CD4-positive, alpha-beta T cell (primary cell): ENCODE results near the gene HIPK4. TPM values are rescaled to one million over a fixed set of nuclear protein-coding genes. Genes with fewer than 3 reads are reported as not detected.

ENCODE experiments used
- ATAC-seq: fragments of 200-7000 bp; cut with Tn5 transposase; one replicate; pipeline ENCODE4 v1.10.0; 2022; ENCODE audit warnings: mild to moderate bottlenecking; ENCODE audit not compliant: poor library complexity
- CTCF ChIA-PET: fragments of 350-600 bp; sonication (Branson Sonifier 250); formaldehyde crosslinking; loops from one replicate; lab custom pipeline; 2021; ENCODE audit warnings: antibody characterized with exemption, inconsistent platforms; lab: Charles Lee
- POLR2A ChIA-PET: fragments of 350-600 bp; sonication (Branson Sonifier 250); formaldehyde crosslinking; loops from one replicate; lab custom pipeline; 2021; ENCODE audit warnings: antibody characterized with exemption, inconsistent platforms; lab: Charles Lee
- DNase-seq, 14 experiments: peaks; one replicate each; pipeline ENCODE4 v3.0.0-alpha.2; 2013 to 2020; ENCODE audit warnings: mixed read lengths in 2 of 14
- H3K27ac ChIP-seq, 2 donors: one replicate each; pipeline versions ENCODE4 v1.5.1 to v1.7.0; 2013; ENCODE audit warnings: low read length in 2 of 2, low read depth in 1 of 2, mild to moderate bottlenecking in 1 of 2
- H3K27me3 ChIP-seq, 2 experiments: 1 replicate in 1 of 2; 2 replicates in 1 of 2; pipeline versions ENCODE4 v1.6.1 to v1.7.0; 2013; ENCODE audit warnings: low read length in 2 of 2, control low read depth in 1 of 2, mild to moderate bottlenecking in 1 of 2, moderate library complexity in 1 of 2; ENCODE audit not compliant: insufficient read depth in 2 of 2, control insufficient read depth in 1 of 2
- H3K36me3 ChIP-seq: one replicate; pipeline ENCODE4 v1.6.1; 2013; ENCODE audit warnings: low read length, control low read depth; ENCODE audit not compliant: insufficient read depth
- H3K4me1 ChIP-seq: one replicate; pipeline ENCODE4 v1.6.1; 2013; ENCODE audit warnings: low read length, control low read depth; ENCODE audit not compliant: insufficient read depth
- H3K4me3 ChIP-seq: one replicate; pipeline ENCODE4 v1.5.1; 2013; ENCODE audit warnings: mild to moderate bottlenecking, low read length, moderate library complexity
- H3K9me3 ChIP-seq, 2 experiments: 1 replicate in 1 of 2; 2 replicates in 1 of 2; pipeline versions ENCODE4 v1.6.1 to v1.7.0; 2013; ENCODE audit warnings: low read length in 2 of 2, mild to moderate bottlenecking in 2 of 2, control low read depth in 1 of 2, moderate library complexity in 1 of 2; ENCODE audit not compliant: control insufficient read depth in 1 of 2, insufficient read depth in 1 of 2
- H3K27ac Mint-ChIP-seq: one replicate; pipeline ENCODE4 v1.8.0; 2020; ENCODE audit warnings: mixed read lengths
- H3K27me3 Mint-ChIP-seq: one replicate; pipeline ENCODE4 v1.8.0; 2021; ENCODE audit warnings: mixed read lengths
- H3K36me3 Mint-ChIP-seq: one replicate; pipeline ENCODE4 v1.8.0; 2021; ENCODE audit warnings: low read depth, mixed read lengths
- H3K4me1 Mint-ChIP-seq: one replicate; pipeline ENCODE4 v1.8.0; 2021; ENCODE audit warnings: low read depth, mixed read lengths
- H3K4me3 Mint-ChIP-seq: one replicate; pipeline ENCODE4 v1.8.0; 2020; ENCODE audit warnings: mild to moderate bottlenecking, mixed read lengths
- H3K9me3 Mint-ChIP-seq: one replicate; pipeline ENCODE4 v1.8.0; 2020; ENCODE audit warnings: mixed read lengths
- CTCF ChIP-seq: fragments of 200-600 bp; IDR thresholded peaks from one replicate; pipeline ENCODE4 v1.8.0; 2022; ENCODE audit warnings: antibody characterized with exemption, mild to moderate bottlenecking
- intact Hi-C, 2 experiments: fragments of 100-400 bp; cut with DNase I in 1 of 2; cut with micrococcal nuclease in 1 of 2; formaldehyde crosslinking; loops; one replicate each; pipeline versions ENCODE4 v1.15.1 to v1.9.0; 2023 to 2025; cut with DNase I, micrococcal nuclease
- total RNA-seq, 174 experiments: library from RNA in 2 of 174; stranded (reverse) in 2 of 174; gene quantifications; one replicate each; pipeline ENCODE4 v1.2.3 and lab custom pipeline; 2021 to 2026

HIPK4 gene
- total RNA-seq, 2 experiments from 2014 or later: 0.08 to 0.11 TPM

DNA sequence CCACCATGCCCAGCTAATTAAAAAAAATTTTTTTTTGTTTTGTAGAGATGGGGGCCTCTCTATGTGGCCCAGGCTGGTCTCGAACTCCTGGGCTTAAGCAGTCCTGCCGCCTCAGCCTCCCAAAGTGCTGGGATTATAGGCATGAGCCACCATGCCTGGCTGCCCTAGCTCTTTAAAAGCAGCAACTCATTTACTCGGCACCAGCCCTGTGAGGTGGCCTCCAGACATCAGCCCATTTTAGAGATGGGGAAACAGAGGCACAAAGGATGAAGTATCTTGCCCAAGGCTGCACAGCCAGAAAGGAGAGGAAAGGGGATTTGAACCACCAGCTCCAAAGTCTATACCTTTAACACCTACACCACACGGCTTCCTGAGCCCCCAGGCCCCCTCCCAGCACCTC, 22.9 kb upstream of the HIPK4 start:
- DNase-seq: no peak
- Mint-ChIP-seq H3K9me3 (no peaks in the 10 kb centered on the region), H3K27ac (no peak overlapping the region), H3K36me3 (no peaks in the 10 kb centered on the region), H3K27me3 (peaks cover 4% of the 10 kb centered on the region), H3K4me3 (no peak overlapping the region), H3K4me1 (peaks cover 5% of the 10 kb centered on the region)
- intact Hi-C loops: no loop called here
- Histone ChIP-seq H3K27ac (no peak overlapping the region), H3K9me3 (no peaks in the 10 kb centered on the region), H3K4me3 (no peak overlapping the region), H3K27me3 (no peaks in the 10 kb centered on the region), H3K4me1 (peaks cover 14% of the 10 kb centered on the region), H3K36me3 (no peaks in the 10 kb centered on the region)
- TF ChIP-seq CTCF: no peak
- ChIA-PET CTCF (no interaction called here), POLR2A (no interaction called here)
- ATAC-seq: no peak

DNA sequence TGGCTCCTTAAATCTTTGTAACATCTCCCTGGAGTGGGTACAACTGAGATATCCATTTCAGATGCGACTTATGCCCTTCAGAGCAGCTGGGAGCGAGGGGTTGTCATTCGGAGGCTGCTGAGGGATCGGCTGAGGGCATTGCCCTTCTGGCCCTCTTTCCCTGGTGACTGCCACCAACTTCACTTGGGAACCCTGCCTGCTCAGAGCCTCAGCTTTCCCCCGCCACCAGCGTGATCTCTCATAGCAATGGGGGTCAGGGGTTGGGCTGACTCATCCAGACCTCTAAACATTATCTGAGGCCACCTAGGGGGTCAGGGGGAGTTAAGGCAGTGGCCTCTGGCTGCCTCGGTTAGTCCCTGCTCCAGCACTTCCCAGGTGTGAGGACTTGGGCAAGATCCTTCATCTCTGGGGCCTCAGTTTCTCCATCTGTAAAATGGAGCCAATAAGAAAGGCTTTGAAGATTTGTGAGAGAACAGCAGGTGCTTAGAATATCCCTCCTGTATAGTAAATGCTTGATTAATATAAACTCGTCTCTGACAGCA, 22.0 kb upstream of the HIPK4 start:
- no peak for DNase-seq
- TF ChIP-seq CTCF: no peak
- H3K4me3 Mint-ChIP-seq: no peak overlapping the region
- peaks cover 3% of the 10 kb centered on the region for H3K4me1 Mint-ChIP-seq
- Histone ChIP-seq H3K4me3 (no peak overlapping the region), H3K27me3 (no peaks in the 10 kb centered on the region), H3K36me3 (no peaks in the 10 kb centered on the region), H3K27ac (no peak overlapping the region), H3K9me3 (no peaks in the 10 kb centered on the region), H3K4me1 (peaks cover 13% of the 10 kb centered on the region)
- H3K27ac Mint-ChIP-seq: no peak overlapping the region
- no peaks in the 10 kb centered on the region for H3K36me3 Mint-ChIP-seq
- ChIA-PET CTCF (no interaction called here), POLR2A (no interaction called here)
- H3K27me3 Mint-ChIP-seq: peaks cover 4% of the 10 kb centered on the region
- ATAC-seq: no peak
- H3K9me3 Mint-ChIP-seq: no peaks in the 10 kb centered on the region
- intact Hi-C loops: no loop called here

DNA sequence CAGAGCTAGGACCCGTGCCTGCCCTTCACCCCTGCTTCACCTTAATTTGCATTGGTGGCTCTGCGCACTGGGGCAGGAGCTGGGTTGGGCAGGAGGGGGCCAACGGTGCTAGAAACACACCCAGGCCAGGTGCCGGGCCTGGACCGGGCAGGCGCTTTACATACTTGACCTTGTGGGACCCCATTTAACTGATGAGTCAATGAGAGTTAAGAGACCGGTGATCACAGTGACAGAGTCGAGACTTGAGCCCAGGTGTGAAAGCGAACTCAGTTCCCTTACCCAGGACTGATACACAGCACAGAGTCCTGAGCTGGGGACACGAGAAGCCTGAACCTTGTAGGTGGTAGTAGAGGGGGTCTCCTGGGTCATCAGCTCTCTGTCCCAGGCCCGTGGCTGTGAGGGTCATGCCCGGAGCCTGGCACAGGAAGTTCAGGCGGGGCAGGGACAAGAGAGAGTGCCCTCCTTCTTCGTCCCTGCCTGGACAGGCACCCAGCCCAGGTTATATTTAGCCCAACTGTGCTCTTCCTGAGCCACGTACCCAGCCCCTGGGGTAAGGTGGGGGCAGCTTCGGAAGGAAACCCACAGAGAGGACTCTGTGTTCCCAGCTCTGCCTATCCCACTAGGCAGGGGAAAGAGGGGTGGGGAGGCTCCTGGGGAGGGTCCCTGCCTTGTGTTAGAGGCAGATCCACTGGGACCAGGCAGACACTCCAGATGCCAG, 21.3 kb upstream of the HIPK4 start:
- Histone ChIP-seq H3K9me3 (no peaks in the 10 kb centered on the region), H3K36me3 (no peaks in the 10 kb centered on the region), H3K4me3 (no peak overlapping the region), H3K4me1 (peaks cover 10% of the 10 kb centered on the region), H3K27me3 (no peaks in the 10 kb centered on the region), H3K27ac (no peak overlapping the region)
- Mint-ChIP-seq H3K4me1 (no peaks in the 10 kb centered on the region), H3K4me3 (no peak overlapping the region), H3K9me3 (no peaks in the 10 kb centered on the region), H3K36me3 (no peaks in the 10 kb centered on the region), H3K27me3 (peaks cover 4% of the 10 kb centered on the region), H3K27ac (no peak overlapping the region)
- DNase-seq (peak in 1 of 14 experiments; percentile 7), ATAC-seq (no peak)
- CTCF ChIA-PET: interaction anchor here (0.5 kb wide), 1 partner anchor 377 kb away, joined by 3 read pairs; no protein-coding TSS in a partner anchor
- no peak for TF ChIP-seq CTCF
- intact Hi-C loops: no loop called here
- POLR2A ChIA-PET: no interaction called here
